Stomach (tissue), 9 donors: ENCODE data around the gene EHMT1. TPM values are rescaled to one million over a fixed set of nuclear protein-coding genes. Genes with fewer than 3 reads are reported as not detected.

Experiments
- DNase-seq, 2 donors: peaks; one replicate each; pipeline versions ENCODE4 v3.0.0 to v3.0.0-alpha.2; 2013 to 2019
- H3K27ac ChIP-seq, 5 donors: fragments of 200-600 bp in 4 of 5; sonication (generic) in 4 of 5; one replicate each; pipeline ENCODE4 v1.5.1; 2013 to 2019; ENCODE audit warnings: mild to moderate bottlenecking in 1 of 5, moderate library complexity in 1 of 5
- H3K27me3 ChIP-seq, 3 donors: fragments of 200-600 bp; sonication (generic); one replicate each; pipeline ENCODE4 v1.5.1; 2017 to 2019; ENCODE audit warnings: mixed run types in 1 of 3
- H3K36me3 ChIP-seq, 4 donors: fragments of 200-600 bp; sonication (generic); 1 replicate in 3 of 4; 2 replicates in 1 of 4; pipeline ENCODE4 v1.5.1; 2016 to 2019
- H3K4me1 ChIP-seq, 4 donors: fragments of 200-600 bp; sonication (generic); one replicate each; pipeline ENCODE4 v1.5.1; 2016 to 2019
- H3K4me3 ChIP-seq, 4 donors: fragments of 200-600 bp; sonication (generic) in 3 of 4; one replicate each; pipeline ENCODE4 v1.5.1; 2016 to 2019; ENCODE audit warnings: mild to moderate bottlenecking in 1 of 4
- H3K9me3 ChIP-seq, 4 donors: fragments of 200-600 bp; sonication (generic); one replicate each; pipeline ENCODE4 v1.5.1; 2016 to 2019
- EP300 ChIP-seq: sonication (generic); formaldehyde crosslinking; IDR thresholded peaks from one replicate; pipeline ENCODE4 v1.6.1; 2017; ENCODE audit warnings: antibody characterized with exemption
- POLR2A ChIP-seq, 4 donors: fragments of 450-650 bp; IDR thresholded peaks; one replicate each; pipeline ENCODE4 v1.6.1; 2016; ENCODE audit warnings: antibody characterized with exemption in 4 of 4, control low read depth in 2 of 4, mild to moderate bottlenecking in 1 of 4, moderate library complexity in 1 of 4
- POLR2AphosphoS5 ChIP-seq, 3 donors: sonication (generic); formaldehyde crosslinking; IDR thresholded peaks; one replicate each; pipeline ENCODE4 v1.6.1; 2016; ENCODE audit warnings: antibody characterized with exemption in 3 of 3
- WGBS, 5 donors: extraction: QIAGEN DNeasy Blood & Tissue Kit in 3 of 5; methylation state at CpG; one replicate each; pipeline versions ENCODE4 v1.1.5 to v1.1.7; 2013 to 2018; 5-methylcytosine and 5-hydroxymethylcytosine counted together
- intact Hi-C: fragments of 100-400 bp; cut with DNase I; formaldehyde crosslinking; loops from one replicate; pipeline ENCODE4 v1.15.1; 2023; ENCODE audit warnings: low total_unique reads
- polyA plus RNA-seq, 3 donors: library from polyadenylated mRNA; stranded (reverse); fragments of 200-250 nt; gene quantifications; one replicate each; pipeline ENCODE4 v1.2.3, GENCODE V29; 2013
- total RNA-seq, 5 donors: library from RNA; depleted of rRNA; stranded (reverse); fragments of >200 nt; gene quantifications; one replicate each; pipeline versions ENCODE4 v1.1.0 to v1.2.3, GENCODE V29; 2014 to 2016
- TF ChIP-seq, protein P1 (sequence below), 7 experiments: fragments of 450-650 bp in 4 of 7; fragments of 200-600 bp in 3 of 7; sonication (generic) in 3 of 7; IDR thresholded peaks; one replicate each; pipeline ENCODE4 v1.5.1; 2016 to 2019; ENCODE audit warnings: antibody characterized with exemption in 7 of 7, control low read depth in 2 of 7, mild to moderate bottlenecking in 1 of 7
- donor health status: healthy with polysubstance abuse.
- donor health status: Bipolar disorder and iron deficiency.
- donor health status: healthy.

The EHMT1 gene
- total and polyA plus RNA-seq, 8 donors = 23.9 to 419 (median 79.5) TPM

DNA sequence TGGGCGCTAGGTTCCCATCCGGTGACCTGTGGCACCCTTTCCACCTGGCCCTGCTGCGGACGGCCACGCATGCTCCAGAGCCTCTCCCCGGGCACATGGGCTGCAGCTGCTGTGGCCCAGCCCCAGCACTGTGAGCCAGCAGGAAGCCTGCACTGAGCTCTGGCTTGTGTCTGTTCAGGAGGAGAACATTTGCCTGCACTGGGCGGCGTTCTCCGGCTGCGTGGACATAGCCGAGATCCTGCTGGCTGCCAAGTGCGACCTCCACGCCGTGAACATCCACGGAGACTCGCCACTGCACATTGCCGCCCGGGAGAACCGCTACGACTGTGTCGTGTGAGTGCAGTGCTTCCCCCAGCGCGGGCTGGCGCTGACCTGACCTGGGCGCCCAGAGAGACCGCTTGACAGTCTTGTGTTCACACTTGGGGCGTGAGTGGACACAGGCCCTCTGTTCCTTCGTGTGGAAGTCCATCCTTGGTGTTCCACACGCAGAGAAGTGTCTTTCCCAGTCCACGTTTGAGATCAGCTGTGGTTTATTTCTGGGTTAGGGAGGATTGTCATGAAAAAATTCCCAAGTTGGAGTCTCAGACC, 192.6 kb downstream of the EHMT1 start:
- H3K36me3 ChIP-seq = peaks cover 54 to 92% (median 83%) of the 10 kb centered on the region in 4 donors
- intact Hi-C loops = no loop called here

DNA sequence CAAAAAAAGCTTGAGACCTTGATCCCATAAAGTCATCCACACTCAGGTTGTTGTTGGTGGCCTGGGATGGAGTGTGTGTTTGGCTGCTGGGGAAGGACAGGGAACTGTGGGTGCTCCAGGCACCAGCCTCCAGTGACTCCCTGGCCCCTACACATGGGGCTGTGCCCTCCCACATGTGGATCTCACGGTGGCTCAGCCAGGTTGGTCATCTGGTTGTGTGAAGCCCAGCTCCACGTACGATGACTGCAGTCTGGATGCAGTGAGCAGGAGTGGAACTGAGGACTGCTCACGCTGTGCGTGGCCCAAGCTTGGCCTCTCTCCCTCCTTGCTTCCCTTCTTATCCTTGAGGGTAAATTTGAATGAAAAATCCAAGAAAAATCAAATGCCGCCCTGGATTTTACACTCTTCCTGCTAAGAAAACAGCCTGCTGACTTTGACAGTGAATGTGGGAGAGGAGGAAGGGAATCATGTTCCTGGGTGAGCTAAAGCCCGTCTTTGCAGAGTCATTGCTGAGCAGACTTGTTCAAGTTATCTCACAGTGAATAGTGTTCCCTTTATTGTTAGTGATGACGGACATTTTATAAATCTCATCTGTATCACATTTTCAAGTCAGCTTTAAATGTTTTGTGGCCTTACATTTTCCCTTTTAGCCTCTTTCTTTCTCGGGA, 193.7 kb downstream of the EHMT1 start:
- H3K27me3 ChIP-seq = no peaks in the 10 kb centered on the region
- no peaks in the 10 kb centered on the region for H3K9me3 ChIP-seq
- H3K4me3 ChIP-seq = no peak overlapping the region
- H3K36me3 ChIP-seq = peaks cover 65 to 97% (median 92%) of the 10 kb centered on the region in 4 donors
- TF ChIP-seq, protein P1, sequence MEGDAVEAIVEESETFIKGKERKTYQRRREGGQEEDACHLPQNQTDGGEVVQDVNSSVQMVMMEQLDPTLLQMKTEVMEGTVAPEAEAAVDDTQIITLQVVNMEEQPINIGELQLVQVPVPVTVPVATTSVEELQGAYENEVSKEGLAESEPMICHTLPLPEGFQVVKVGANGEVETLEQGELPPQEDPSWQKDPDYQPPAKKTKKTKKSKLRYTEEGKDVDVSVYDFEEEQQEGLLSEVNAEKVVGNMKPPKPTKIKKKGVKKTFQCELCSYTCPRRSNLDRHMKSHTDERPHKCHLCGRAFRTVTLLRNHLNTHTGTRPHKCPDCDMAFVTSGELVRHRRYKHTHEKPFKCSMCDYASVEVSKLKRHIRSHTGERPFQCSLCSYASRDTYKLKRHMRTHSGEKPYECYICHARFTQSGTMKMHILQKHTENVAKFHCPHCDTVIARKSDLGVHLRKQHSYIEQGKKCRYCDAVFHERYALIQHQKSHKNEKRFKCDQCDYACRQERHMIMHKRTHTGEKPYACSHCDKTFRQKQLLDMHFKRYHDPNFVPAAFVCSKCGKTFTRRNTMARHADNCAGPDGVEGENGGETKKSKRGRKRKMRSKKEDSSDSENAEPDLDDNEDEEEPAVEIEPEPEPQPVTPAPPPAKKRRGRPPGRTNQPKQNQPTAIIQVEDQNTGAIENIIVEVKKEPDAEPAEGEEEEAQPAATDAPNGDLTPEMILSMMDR (IDR thresholded peaks at IDR 0.05) = no peak
- no peak for TF ChIP-seq POLR2A (IDR thresholded peaks at IDR 0.05)
- no peak for TF ChIP-seq POLR2AphosphoS5 (IDR thresholded peaks at IDR 0.05)
- TF ChIP-seq EP300 = no peak
- H3K4me1 ChIP-seq = no peaks in the 10 kb centered on the region
- H3K27ac ChIP-seq = no peak overlapping the region
- WGBS, 5 donors = 93 to 96% (median 93%) methylated on average over 9 of the region's 9 CpGs
- DNase-seq = no peak
- intact Hi-C loops = no loop called here

More for the DNA sequence above, 192.6 kb downstream of the EHMT1 start:
- Histone ChIP-seq H3K27me3 (no peaks in the 10 kb centered on the region), H3K27ac (no peak overlapping the region), H3K4me1 (no peaks in the 10 kb centered on the region), H3K9me3 (no peaks in the 10 kb centered on the region), H3K4me3 (no peak overlapping the region)
- TF ChIP-seq POLR2A (IDR thresholded peaks at IDR 0.05) = no peak
- no peak for TF ChIP-seq EP300
- no peak for TF ChIP-seq POLR2AphosphoS5 (IDR thresholded peaks at IDR 0.05)
- TF ChIP-seq, protein P1 (IDR thresholded peaks at IDR 0.05) = no peak
- no peak for DNase-seq
- 80 to 94% (median 93%) methylated on average over 12 to 30 of the region's 30 CpGs for WGBS, 5 donors

DNA sequence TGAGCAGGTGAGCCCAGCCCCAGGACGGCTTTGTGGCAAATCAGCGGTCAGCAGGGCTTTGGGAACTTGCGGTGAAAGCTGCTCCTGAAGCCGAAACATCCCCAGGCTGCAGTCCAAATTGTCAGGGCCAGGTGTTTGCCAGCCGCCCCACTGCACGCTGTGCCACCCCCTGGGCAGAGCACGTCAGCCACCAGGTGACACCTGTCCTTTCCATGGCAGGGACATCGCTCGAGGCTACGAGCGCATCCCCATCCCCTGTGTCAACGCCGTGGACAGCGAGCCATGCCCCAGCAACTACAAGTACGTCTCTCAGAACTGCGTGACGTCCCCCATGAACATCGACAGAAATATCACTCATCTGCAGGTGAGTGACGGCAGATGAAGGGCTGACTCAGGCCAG, 194.4 kb downstream of the EHMT1 start:
- intact Hi-C loops = no loop called here
- TF ChIP-seq, protein P1 (IDR thresholded peaks at IDR 0.05) = no peak
- TF ChIP-seq POLR2AphosphoS5 (IDR thresholded peaks at IDR 0.05) (no peak), EP300 (no peak), POLR2A (IDR thresholded peaks at IDR 0.05) (no peak)
- no peaks in the 10 kb centered on the region for H3K27me3 ChIP-seq
- H3K27ac ChIP-seq = no peak overlapping the region
- no peak for DNase-seq
- H3K9me3 ChIP-seq = no peaks in the 10 kb centered on the region
- peaks cover 72 to 97% (median 92%) of the 10 kb centered on the region in 4 donors for H3K36me3 ChIP-seq
- 94 to 97% (median 96%) methylated on average over 12 to 19 of the region's 19 CpGs for WGBS, 5 donors
- H3K4me3 ChIP-seq = no peak overlapping the region
- no peaks in the 10 kb centered on the region for H3K4me1 ChIP-seq

DNA sequence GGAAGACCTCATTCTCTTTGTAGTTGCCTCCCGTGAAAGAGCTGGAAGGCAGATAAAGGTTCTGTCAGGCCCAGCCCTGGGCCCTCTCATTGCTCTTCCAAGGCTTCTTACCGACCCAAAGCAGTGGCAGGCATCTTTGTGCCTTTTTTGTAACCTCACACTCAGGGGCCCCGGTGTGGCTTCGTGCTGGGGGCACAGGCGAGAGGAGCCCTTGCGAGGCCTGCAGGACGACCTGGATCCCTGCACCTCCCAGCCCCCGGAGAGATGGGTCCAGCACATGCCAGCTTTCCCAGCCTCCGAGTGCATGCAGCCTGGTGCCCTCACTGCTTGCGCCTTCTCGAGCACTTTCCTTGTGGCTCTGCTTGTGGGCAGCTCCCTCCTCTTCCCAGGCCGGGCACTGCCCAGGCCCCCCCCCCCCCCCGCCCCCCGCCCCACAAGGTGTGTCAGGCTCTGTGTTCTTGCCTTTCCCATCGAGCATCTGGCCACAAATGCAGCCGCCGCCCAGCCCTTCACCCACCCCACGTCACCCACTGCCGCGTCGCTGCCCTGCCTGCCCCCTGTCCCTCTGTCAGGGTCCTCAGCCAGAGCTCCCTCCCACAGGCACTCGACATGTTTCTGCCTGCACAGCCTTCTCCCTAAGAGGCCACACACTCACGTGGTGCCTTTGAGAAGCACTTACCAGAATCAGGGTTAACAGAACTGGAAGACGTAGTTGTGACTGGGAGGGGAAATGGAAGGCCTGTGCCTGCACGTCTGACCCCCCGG, 195.0 kb downstream of the EHMT1 start:
- peaks cover 74 to 94% (median 88%) of the 10 kb centered on the region in 4 donors for H3K36me3 ChIP-seq
- 86 to 93% (median 92%) methylated on average over 23 to 26 of the region's 26 CpGs for WGBS, 5 donors
- H3K27ac ChIP-seq = no peak overlapping the region
- no peaks in the 10 kb centered on the region for H3K27me3 ChIP-seq
- H3K9me3 ChIP-seq = no peaks in the 10 kb centered on the region
- peak in 1 of 2 donors; percentile 34 for DNase-seq
- intact Hi-C loops = no loop called here
- no peak overlapping the region for H3K4me3 ChIP-seq
- no peaks in the 10 kb centered on the region for H3K4me1 ChIP-seq
- TF ChIP-seq POLR2A (IDR thresholded peaks at IDR 0.05) (no peak), EP300 (no peak), POLR2AphosphoS5 (IDR thresholded peaks at IDR 0.05) (no peak)
- TF ChIP-seq, protein P1 (IDR thresholded peaks at IDR 0.05) = no peak
